IMR-90 (cell line): Measurements from ENCODE around the gene ELANE. TPM values are rescaled to one million over a fixed set of nuclear protein-coding genes. Genes with fewer than 3 reads are reported as not detected.

ENCODE experiments used
- CTCF ChIP-seq: conservative IDR thresholded peaks from 2 replicates; pipeline ENCODE4 v1.5.1; 2012; ENCODE audit warnings: mild to moderate bottlenecking, low read depth, low read length, improper control_type of control experiment
- polyA plus RNA-seq, 3 experiments: library from polyadenylated mRNA; depleted of rRNA; stranded (reverse); fragments of >200 nt; gene quantifications; 2 replicates each; pipeline ENCODE4 v1.2.3, GENCODE V29; 2012; ENCODE audit warnings: low replicate concordance in 1 of 3
- total RNA-seq: library from RNA; depleted of rRNA; stranded (reverse); fragments of >200 nt; gene quantifications from 2 replicates; pipeline ENCODE4 v1.2.3, GENCODE V29; 2012

ELANE gene
- total and polyA plus RNA-seq, 2 of the 4 experiments (the other 2 are of a cell fraction) = 0.27 TPM; not detected in 1

- TF ChIP-seq CTCF = no peak
Observed at GRCh38 chr19:814152-815078, 37.7 kb upstream of the ELANE start (continued).
